ENCODE measurements around the gene CD28.

Gene CD28

DNA sequence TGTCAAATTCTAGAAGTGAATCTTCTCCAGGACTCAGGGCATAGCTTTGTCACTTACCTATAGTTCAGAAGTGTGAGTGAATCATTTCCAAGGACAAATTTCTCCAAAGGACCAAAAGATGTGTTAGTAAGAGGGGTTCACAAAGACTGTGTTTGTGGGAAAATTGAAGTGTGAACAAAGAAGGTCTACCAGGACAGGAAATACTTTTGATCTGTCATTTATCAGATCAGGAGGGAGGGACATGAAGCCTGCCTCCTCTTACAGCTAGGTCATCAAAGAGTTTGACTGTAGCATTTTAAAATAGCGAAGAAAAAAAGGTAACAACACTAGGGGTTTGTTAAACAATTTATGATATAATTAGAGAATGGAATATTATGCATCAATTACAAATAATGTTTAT, 2.0 kb upstream of the CD28 start:
- peaks cover 21 to 43% (median 39%) of the 10 kb centered on the region in 11 experiments for H3K9me3 ChIP-seq (replicated peaks in 1 of 11)
- H3K9ac ChIP-seq: no peak overlapping the region
- peak overlapping the region in 1 of 11 experiments; percentile 10; a peak in 1 of 22 replicates for H3K27ac ChIP-seq
- peaks cover 19 to 64% (median 41%) of the 10 kb centered on the region in 10 experiments for H3K4me1 ChIP-seq
- 0 out of 22 replicates have a peak, but pooled peaks cover 0 to 3% (median 0%) of the 10 kb centered on the region in 11 experiments for H3K36me3 ChIP-seq
- TF ChIP-seq Cebpa-rat (IDR thresholded peaks at IDR 0.05): no peak
- H4K20me1 ChIP-seq: no peaks in the 10 kb centered on the region
- no peaks in the 10 kb centered on the region for H3K27me3 ChIP-seq
- H3K4me2 ChIP-seq: peak overlapping the region in 7 of 11 experiments; percentile 4 to 88 (median 31); a peak in 9 of 22 replicates
- H3K4me3 ChIP-seq: no peak overlapping the region

DNA sequence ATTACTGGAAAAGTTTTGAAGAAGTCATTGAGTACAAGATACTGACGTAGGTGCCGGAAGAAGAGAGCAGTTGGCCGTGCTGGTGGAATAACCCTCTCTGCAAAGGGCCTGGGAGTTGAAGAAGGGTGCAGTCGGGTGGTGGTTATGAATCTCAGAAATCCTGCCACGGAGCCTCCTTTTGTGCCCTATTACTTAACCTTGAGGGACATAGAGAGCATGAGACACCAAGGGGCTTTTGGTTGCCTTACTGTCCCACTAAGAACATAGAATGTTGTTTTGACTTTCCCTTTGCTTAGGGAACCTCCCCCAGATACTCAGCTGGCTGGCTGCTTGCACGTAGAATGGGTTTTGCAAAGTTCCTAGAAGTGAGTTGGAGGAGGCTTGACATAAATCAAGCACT, 1.3 kb upstream of the CD28 start:
- H3K36me3 ChIP-seq: 0 out of 22 replicates have a peak, but pooled peaks cover 0 to 3% (median 0%) of the 10 kb centered on the region in 11 experiments
- no peak overlapping the region for H3K9ac ChIP-seq
- no peaks in the 10 kb centered on the region for H3K27me3 ChIP-seq
- H3K4me2 ChIP-seq: peak overlapping the region; percentile 21 to 88 (median 79); a peak in 20 of 22 replicates
- no peak overlapping the region for H3K4me3 ChIP-seq
- no peaks in the 10 kb centered on the region for H4K20me1 ChIP-seq
- H3K27ac ChIP-seq: peak overlapping the region in 8 of 11 experiments; percentile 15 to 89 (median 70); a peak in 7 of 22 replicates
- peaks cover 19 to 64% (median 41%) of the 10 kb centered on the region in 10 experiments for H3K4me1 ChIP-seq
- H3K9me3 ChIP-seq (replicated peaks in 1 of 11): peaks cover 21 to 35% (median 32%) of the 10 kb centered on the region in 11 experiments
- TF ChIP-seq Cebpa-rat (IDR thresholded peaks at IDR 0.05): no peak

DNA sequence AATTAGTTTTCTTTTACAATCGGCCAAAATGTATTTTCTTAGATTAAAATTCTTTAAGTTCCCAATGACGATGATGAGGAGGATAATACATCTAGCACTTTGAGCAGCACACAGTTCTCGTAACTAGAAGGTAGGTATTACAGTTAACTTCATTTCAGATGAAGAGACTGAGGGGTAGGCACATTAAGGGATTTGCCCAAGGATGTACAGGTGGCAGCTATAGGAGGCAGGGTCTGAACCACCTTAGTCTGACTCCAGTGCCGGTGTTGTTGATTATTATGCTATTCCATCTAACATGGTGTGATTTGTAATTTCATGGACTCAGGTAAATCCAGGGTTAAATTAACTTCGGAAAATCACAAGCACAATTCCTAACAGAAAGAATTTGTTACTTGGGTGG, 1.1 kb downstream of the CD28 start:
- TF ChIP-seq Cebpa-rat (IDR thresholded peaks at IDR 0.05): no peak
- Histone ChIP-seq H3K4me1 (peaks cover 19 to 78% (median 44%) of the 10 kb centered on the region in 10 experiments), H3K36me3 (0 out of 22 replicates have a peak, but pooled peaks cover 0 to 3% (median 0%) of the 10 kb centered on the region in 11 experiments), H3K4me3 (peak overlapping the region in 2 of 10 experiments; percentile 33 to 39; a peak in 4 of 20 replicates), H3K9me3 (replicated peaks in 1 of 11) (peaks cover 8 to 12% (median 11%) of the 10 kb centered on the region in 11 experiments; a peak in 20 of 22 replicates), H3K27me3 (no peaks in the 10 kb centered on the region), H3K27ac (peak overlapping the region in 3 of 11 experiments; percentile 68 to 80 (median 77); a peak in 5 of 22 replicates), H3K4me2 (peak overlapping the region in 9 of 11 experiments; percentile 15 to 90 (median 82); a peak in 16 of 22 replicates), H4K20me1 (no peaks in the 10 kb centered on the region), H3K9ac (peak overlapping the region in 2 of 11 experiments; percentile 67 to 69; a peak in 3 of 22 replicates)

DNA sequence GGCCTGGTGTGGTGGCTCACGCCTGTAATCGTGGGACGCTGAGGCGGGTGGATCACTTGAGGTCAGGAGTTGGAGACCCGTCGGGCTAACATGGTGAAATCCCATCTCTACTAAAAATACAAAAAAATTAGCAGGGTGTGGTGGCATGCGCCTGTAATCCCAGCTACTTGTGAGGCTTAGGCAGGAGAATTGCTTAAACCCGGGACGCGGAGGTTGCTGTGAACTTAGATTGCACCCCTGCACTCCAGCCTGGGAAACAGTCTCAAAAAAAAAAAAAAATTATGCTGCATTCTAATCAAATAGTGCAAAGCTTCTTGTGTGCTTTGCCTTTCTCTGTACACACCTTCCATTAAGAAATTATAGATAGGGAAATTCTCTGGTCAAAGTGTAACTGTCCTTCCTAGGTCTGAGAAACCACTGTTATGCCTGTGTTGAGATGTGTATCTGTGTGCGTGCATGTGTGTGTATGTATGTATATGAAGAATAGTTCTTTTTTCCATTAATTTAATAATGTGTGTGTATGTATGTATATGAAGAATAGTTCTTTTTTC, 2.5 kb downstream of the CD28 start:
- Histone ChIP-seq H3K4me1 (peaks cover 19 to 77% (median 43%) of the 10 kb centered on the region in 10 experiments), H4K20me1 (no peaks in the 10 kb centered on the region), H3K9ac (peak overlapping the region in 2 of 11 experiments; percentile 67 to 69; a peak in 1 of 22 replicates), H3K27ac (peak overlapping the region in 2 of 11 experiments; percentile 23 to 80; a peak in 3 of 22 replicates), H3K9me3 (replicated peaks in 1 of 11) (no peaks in the 10 kb centered on the region), H3K4me3 (peak overlapping the region in 2 of 10 experiments; percentile 33 to 39; a peak in 3 of 20 replicates), H3K27me3 (no peaks in the 10 kb centered on the region), H3K4me2 (peak overlapping the region in 4 of 11 experiments; percentile 2 to 90 (median 65); a peak in 7 of 22 replicates), H3K36me3 (no peaks in the 10 kb centered on the region)
- no peak for TF ChIP-seq Cebpa-rat (IDR thresholded peaks at IDR 0.05)

DNA sequence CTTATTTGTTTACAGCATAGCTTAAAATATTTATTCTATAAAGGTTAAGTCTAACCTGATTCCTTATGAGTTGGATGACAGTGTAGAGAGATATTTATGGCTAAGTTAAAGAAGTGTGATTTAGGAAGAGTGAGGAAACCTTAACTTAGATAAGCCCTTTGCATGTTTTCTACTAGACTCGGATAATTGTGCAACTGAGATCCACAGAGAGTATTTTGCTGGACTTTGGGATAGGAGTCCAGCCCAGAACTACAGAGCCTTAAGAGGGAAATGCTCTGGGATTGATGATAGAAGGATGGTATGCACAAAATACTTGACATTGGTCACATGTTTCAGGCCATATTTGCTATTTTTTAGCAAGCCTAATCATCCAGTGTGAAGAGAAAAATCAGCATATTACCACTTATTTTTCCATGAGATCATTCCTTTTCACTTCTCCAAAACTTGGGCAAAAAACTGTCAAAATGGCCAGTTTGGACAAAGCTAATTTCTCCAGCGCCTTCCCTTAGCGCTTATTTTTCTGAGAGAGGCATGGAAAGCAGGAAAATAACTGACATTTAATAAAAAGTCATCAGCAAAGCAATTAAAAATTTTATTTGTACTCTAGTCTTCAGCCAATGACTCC, 3.1 kb downstream of the CD28 start:
- peaks cover 17 to 70% (median 37%) of the 10 kb centered on the region in 10 experiments for H3K4me1 ChIP-seq
- peak overlapping the region in 5 of 11 experiments; percentile 11 to 90 (median 48); a peak in 7 of 22 replicates for H3K4me2 ChIP-seq

DNA sequence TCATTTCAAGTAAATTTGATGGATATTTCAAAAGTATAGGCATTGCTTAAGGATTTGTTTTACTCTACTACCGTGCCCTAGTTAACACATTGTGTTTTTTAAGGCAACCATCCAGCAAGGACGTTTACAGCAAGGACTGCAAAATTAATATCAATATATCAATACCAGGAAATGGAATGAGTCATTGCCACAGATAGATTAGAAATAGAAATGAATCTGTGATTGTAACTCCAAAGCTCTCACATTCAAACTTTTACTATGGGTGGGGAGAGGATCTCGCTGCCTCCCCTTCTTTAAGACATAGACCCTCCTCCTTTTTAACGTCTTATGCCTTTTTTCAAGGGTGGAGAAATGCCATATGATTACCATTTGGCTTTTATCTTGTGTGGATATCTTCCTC, 3.8 kb downstream of the CD28 start:
- Histone ChIP-seq H3K4me1 (peaks cover 15 to 63% (median 31%) of the 10 kb centered on the region in 10 experiments), H3K27ac (peak overlapping the region in 1 of 11 experiments; percentile 15; a peak in 2 of 22 replicates), H3K36me3 (no peaks in the 10 kb centered on the region), H3K9me3 (replicated peaks in 1 of 11) (no peaks in the 10 kb centered on the region), H3K9ac (no peak overlapping the region), H3K4me2 (peak overlapping the region in 6 of 11 experiments; percentile 4 to 90 (median 37); a peak in 7 of 22 replicates), H4K20me1 (no peaks in the 10 kb centered on the region), H3K4me3 (no peak overlapping the region), H3K27me3 (no peaks in the 10 kb centered on the region)
- TF ChIP-seq Cebpa-rat (IDR thresholded peaks at IDR 0.05): no peak

More for the DNA sequence above, 3.1 kb downstream of the CD28 start:
- Histone ChIP-seq H4K20me1 (no peaks in the 10 kb centered on the region), H3K27me3 (no peaks in the 10 kb centered on the region), H3K9ac (no peak overlapping the region), H3K27ac (peak overlapping the region in 2 of 11 experiments; percentile 8 to 80; a peak in 4 of 22 replicates), H3K36me3 (no peaks in the 10 kb centered on the region), H3K9me3 (replicated peaks in 1 of 11) (no peaks in the 10 kb centered on the region), H3K4me3 (no peak overlapping the region)
- TF ChIP-seq Cebpa-rat (IDR thresholded peaks at IDR 0.05): no peak

DNA sequence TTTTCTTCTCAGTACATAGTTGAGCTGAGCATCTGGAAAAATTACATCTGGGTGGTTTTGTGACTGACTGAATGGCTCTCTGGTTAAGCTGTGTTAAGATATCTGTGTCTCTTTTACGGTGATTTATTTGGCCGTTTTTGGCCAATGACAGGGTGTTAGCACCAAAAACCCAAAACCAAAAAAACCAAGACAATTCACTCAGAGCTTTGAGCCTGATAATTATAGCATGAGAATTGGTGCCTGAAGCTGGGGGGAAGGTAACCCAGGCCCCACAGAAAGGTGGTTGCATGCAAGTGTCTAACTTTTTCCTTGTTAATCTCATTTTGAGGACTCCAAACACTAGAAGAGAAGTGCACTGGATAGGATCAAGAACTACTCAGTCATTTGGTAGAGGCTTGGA, 4.5 kb downstream of the CD28 start:
- Histone ChIP-seq H3K27me3 (no peaks in the 10 kb centered on the region), H3K27ac (no peak overlapping the region), H3K9ac (no peak overlapping the region), H3K4me1 (peaks cover 7 to 56% (median 24%) of the 10 kb centered on the region in 10 experiments), H4K20me1 (no peaks in the 10 kb centered on the region), H3K9me3 (replicated peaks in 1 of 11) (peaks cover 0 to 4% (median 0%) of the 10 kb centered on the region in 11 experiments; a peak in 4 of 22 replicates), H3K4me2 (peak overlapping the region in 3 of 11 experiments; percentile 4 to 90 (median 82); a peak in 3 of 22 replicates), H3K4me3 (no peak overlapping the region), H3K36me3 (peaks cover 0 to 4% (median 0%) of the 10 kb centered on the region in 11 experiments; a peak in 1 of 22 replicates)
- TF ChIP-seq Cebpa-rat (IDR thresholded peaks at IDR 0.05): no peak

DNA sequence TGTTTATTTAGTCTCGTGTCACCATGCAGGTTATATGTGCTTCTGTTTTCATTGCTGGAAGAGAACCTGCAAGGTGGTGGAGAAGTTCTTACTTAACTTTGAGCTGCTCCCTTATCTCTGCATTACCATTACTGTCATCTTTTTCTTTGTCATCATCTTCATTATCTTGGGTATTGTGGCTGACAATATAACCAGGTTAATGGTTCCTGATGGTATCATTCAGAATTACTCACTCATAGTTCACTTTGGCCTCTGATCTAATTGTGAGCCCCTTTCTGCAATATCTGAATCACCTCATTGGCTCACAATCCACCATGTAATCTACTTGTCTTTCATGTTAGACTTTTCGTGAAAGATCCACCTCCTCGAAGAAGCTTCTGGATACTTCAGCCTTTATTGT, 5.0 kb downstream of the CD28 start:
- H3K27ac ChIP-seq: no peak overlapping the region
- H4K20me1 ChIP-seq: no peaks in the 10 kb centered on the region
- H3K4me3 ChIP-seq: no peak overlapping the region
- H3K27me3 ChIP-seq: no peaks in the 10 kb centered on the region
- no peak for TF ChIP-seq Cebpa-rat (IDR thresholded peaks at IDR 0.05)
- peaks cover 0 to 5% (median 0%) of the 10 kb centered on the region in 11 experiments; a peak in 1 of 22 replicates for H3K36me3 ChIP-seq
- H3K9me3 ChIP-seq (replicated peaks in 1 of 11): peaks cover 0 to 8% (median 0%) of the 10 kb centered on the region in 11 experiments; a peak in 4 of 22 replicates
- peaks cover 3 to 52% (median 19%) of the 10 kb centered on the region in 10 experiments for H3K4me1 ChIP-seq
- H3K4me2 ChIP-seq: peak overlapping the region in 1 of 11 experiments; percentile 90; a peak in 2 of 22 replicates
- H3K9ac ChIP-seq: no peak overlapping the region

All from BLaER1 treated with 17β-estradiol and CSF1 and Interleukin-3, amounts not matched to agents 10 nM and 100 nM (cell line).